ENCODE measurements around the gene TTC3.
"Not testable (repeated sequence)": the region's sequence is repeated elsewhere in the genome, so short reads cannot be mapped to it uniquely, and the experiment has no call there.

The TTC3 gene

GRCh38 chr21:37088186-37088735, 15.2 kb downstream of the TTC3 start:
- no peak for DNase-seq (ENCODE audit: low spot score)

DNA sequence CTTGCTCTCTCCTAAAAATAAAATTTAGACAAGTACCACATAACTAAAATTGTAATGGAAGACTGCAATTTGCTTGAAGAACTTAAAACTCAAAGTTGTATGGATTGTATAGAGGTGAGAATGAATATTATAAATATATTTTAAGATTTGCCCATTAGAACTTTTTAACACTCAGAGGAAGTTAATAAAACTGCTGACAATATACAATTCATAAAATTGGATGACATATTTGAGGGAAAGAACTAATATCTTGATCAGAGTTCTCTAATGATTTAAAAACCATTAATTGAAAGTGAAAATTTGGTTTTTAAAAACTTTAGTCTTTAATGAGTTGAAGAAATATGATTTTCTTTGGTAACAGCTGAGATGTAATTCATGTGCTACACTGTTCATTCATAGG, 20.9 kb downstream of the TTC3 start:
- no peak for DNase-seq (ENCODE audit: low spot score)

DNA sequence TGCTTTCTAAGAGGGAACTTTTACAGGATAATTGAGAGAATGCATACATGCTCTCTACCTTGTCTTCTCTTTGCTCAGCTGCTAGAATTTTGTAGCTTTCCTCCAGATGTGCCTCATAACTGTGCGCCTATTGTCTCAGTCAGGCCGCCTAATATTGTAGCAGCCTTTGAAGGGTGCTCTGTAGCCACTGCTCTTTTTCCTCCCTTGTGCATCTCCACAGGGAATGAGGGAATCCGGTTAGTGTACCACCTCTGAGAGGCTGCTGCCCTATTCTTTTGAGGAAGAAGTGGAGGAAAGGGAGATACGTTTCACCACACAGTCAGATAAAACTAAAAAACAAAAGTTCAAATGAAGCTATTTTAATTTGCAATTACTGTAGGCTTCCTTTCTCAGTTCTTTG, 22.8 kb downstream of the TTC3 start:
- DNase-seq (ENCODE audit: low spot score) = no peak

DNA sequence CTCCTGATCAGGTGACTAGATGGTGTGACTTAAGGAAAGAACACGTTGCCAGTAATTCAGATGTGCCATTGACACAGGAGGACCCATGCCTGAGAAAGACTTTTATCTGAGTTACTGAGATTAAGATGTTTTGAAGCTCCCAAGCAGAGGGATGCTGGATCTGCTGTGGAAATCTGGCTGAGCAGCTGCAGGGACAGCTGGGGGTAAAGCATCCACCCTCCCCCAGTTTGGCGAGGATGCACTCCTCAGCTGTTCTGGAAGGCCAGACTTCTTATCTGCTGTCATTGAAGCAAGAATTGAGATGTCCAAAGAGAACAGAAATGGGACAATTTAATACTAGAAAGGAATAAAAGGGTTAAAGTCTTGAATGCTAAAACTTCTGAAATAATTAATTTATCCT, 25.7 kb downstream of the TTC3 start:
- DNase-seq (ENCODE audit: low spot score) = no peak

GRCh38 chr21:37100316-37100715, 27.3 kb downstream of the TTC3 start:
- no peak for DNase-seq (ENCODE audit: low spot score)

GRCh38 chr21:37101384-37101783, 28.3 kb downstream of the TTC3 start:
- no peak for DNase-seq (ENCODE audit: low spot score)

DNA sequence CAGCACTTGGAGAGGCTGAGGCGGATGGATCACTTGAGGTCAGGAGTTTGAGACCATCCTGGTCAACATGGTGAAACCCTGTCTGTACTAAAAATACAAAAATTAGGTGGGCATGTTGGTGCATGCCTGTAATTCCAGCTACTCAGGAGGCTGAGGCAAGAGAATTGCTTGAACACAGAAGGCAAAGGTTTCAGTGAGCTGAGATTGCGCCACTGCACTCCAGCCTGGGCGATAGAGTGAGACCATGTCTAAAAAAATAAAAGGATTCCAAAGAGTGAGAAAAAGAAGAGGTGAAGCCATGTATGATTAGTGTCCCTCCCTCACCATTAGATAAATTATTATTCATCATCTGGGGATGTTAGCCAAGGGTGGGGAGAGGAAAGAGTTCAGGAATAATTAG, 29.7 kb downstream of the TTC3 start:
- DNase-seq (ENCODE audit: low spot score) = not testable (repeated sequence)

DNA sequence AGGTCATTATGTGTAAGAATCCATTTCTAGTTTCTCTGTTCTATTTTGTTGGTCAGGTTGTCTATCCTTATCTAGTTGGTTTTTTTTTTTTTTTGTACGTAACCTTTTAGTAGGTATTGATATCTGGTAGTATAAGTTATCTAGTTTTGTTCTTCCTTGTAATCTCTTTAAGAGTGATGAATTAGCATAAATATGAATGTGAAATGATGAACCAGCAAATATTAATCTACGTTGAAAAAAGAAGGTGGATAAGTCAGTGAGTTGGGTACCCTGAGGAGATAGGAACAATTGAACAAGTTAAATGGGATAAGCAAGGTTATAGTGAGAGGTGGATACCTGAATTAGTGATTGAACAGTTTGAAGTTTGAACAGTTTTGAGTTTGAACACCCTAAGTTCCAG, 33.9 kb downstream of the TTC3 start:
- no peak for DNase-seq (ENCODE audit: low spot score)

DNA sequence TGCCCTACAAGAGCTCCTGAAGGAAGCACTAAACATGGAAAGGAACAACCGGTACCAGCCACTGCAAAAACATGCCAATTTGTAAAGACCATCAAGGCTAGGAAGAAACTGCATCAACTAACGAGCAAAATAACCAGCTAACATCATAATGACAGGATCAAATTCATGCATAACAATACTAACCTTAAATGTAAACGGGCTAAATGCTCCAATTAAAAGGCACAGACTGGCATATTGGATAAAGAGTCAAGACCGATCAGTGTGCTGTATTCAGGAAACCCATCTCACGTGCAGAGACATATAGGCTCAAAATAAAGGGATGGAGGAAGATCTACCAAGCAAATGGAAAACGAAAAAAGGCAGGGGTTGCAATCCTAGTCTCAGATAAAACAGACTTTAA, 38.0 kb downstream of the TTC3 start:
- DNase-seq (ENCODE audit: low spot score) = not testable (repeated sequence)

- DNase-seq (ENCODE audit: low spot score) = not testable (repeated sequence)
Measured at GRCh38 chr21:37114301-37114700, 41.2 kb downstream of the TTC3 start.

DNA sequence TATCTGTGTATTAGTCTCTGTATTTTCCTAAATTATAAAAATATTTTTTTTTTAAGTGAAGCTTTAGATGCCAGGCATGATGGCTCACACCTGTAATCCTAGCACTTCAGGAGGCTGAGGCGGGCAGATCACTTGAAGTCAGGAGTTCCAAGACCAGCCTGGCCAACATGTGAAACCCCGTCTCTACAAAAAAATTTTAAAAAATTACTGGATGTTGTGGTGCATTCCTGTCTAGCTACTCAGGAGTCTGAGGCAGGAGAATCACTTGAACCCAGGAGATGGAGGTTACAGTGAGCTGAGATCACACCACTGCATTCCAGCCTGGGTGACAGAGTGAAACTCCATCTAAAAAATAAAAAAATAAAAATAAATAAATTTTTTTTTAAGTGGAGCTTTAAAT, 43.4 kb downstream of the TTC3 start:
- not testable (repeated sequence) for DNase-seq (ENCODE audit: low spot score)

DNA sequence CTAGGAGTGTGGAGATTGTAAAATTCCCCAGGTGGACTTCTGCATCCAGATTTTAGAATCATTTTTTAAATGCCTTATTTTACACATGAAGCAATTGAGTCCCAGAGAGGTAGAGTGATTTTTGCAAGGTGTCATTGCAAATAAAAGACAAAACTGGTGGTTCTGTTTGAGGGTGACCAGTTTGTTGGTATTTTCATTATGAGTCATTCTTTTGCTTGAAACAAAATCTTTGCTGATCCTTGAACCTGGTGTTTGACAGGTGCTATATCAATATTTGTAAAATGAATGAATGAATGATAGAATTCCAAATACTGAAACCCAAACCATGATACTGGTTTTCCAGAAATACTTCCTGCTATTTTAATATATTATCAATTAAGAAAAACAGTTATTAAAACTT, 44.1 kb downstream of the TTC3 start:
- no peak for DNase-seq (ENCODE audit: low spot score)

GRCh38 chr21:37118187-37118826, 45.3 kb downstream of the TTC3 start:
- DNase-seq (ENCODE audit: low spot score) = no peak

GRCh38 chr21:37119421-37120218, 46.6 kb downstream of the TTC3 start:
- no peak for DNase-seq (ENCODE audit: low spot score)

DNA sequence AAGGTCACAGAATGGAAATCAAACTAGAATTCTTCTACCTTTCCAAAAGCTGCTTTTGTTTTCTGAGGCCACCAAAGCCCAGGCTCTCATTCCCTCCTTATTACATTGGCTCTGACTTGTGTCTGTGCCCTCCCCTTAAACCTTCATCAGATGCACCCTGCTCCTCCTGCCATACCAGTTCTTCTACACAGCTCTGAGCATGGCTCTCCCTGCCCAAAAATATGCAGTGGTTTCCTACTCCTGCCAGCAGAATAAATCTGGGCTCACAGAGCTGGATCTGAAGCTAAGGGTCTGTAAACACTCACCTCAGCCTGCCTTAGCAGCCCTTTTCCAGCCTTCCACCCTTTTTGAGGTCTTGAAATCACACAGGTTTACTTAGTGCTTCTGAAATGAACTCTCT, 55.0 kb downstream of the TTC3 start:
- no peak for DNase-seq (ENCODE audit: low spot score)

DNA sequence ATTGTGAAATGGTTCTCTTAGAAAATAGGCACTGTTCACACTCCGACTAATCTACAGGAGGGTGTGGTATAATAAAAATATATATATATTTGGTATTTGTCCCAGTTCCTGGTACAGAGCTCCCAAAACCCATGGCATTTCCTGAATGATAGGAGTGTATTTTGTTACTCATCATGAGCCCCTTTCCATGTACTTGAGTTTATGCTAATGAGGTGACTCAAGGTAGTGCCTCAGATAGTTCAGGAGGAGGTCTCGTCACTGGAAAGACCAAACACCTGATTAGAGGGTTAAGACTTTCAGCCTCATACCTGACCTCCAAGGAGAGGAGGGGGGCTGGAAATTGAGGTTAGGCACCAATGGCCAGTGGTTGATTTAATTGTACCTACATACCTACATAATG, 57.9 kb downstream of the TTC3 start:
- DNase-seq (ENCODE audit: low spot score) = no peak

GRCh38 chr21:37136261-37136660, 63.2 kb downstream of the TTC3 start:
- no peak for DNase-seq (ENCODE audit: low spot score)

- DNase-seq (ENCODE audit: low spot score) = no peak
Measured at GRCh38 chr21:37136744-37137143, 63.7 kb downstream of the TTC3 start.

- no peak for DNase-seq (ENCODE audit: low spot score)
Measured at GRCh38 chr21:37139154-37139553, 66.1 kb downstream of the TTC3 start.

GRCh38 chr21:37139902-37140301, 66.8 kb downstream of the TTC3 start:
- no peak for DNase-seq (ENCODE audit: low spot score)

DNA sequence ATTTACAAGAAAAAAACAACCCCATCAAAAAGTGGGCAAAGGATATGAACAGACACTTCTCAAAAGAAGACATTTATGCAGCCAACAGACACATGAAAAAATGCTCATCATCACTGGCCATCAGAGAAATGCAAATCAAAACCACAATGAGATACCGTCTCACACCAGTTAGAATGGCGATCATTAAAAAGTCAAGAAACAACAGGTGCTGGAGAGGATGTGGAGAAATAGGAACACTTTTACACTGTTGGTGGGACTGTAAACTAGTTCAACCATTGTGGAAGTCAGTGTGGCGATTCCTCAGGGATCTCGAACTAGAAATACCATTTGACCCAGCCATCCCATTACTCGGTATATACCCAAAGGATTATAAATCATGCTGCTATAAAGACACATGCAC, 70.3 kb downstream of the TTC3 start:
- not testable (repeated sequence) for DNase-seq (ENCODE audit: low spot score)

DNA sequence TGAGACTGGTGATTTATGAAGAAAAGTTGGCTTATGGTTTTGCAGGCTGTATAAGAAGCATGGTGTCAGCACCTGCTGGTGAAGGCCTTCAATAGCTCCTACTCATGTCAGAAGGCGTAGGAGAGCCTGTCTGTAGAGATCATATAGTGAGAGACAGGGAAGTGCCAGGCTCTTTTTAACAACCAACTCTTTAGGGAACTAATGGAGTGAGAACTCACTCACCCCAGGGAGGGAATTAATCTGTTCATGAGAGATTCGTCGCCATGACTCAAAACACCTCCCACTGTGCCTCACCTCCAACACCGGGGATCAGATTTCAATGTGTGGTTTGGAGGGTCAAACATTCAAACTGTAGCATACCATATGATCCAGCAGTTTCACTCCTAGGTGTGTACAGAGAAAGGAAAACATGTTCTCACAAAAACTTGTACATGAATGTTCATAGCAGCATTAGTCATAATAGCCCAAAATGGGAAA, 72.6 kb downstream of the TTC3 start:
- peak; percentile 5 for DNase-seq (ENCODE audit: low spot score)
